CD4-positive, alpha-beta memory T cell (primary cell): ENCODE results near the gene TSPY9. TPM values are rescaled to one million over a fixed set of nuclear protein-coding genes. Genes with fewer than 3 reads are reported as not detected.
"Not testable (repeated sequence)": the region's sequence is repeated elsewhere in the genome, so short reads cannot be mapped to it uniquely, and the experiment has no call there.

Experiments used
- CTCF ChIA-PET: fragments of 350-600 bp; sonication (Branson Sonifier 250); formaldehyde crosslinking; loops from one replicate; lab custom pipeline; 2021; ENCODE audit warnings: inconsistent platforms; ENCODE audit not compliant: partially characterized antibody; lab: Charles Lee
- POLR2A ChIA-PET: fragments of 350-600 bp; sonication (Branson Sonifier 250); formaldehyde crosslinking; loops from one replicate; lab custom pipeline; 2021; ENCODE audit not compliant: partially characterized antibody; lab: Charles Lee
- DNase-seq, 5 donors: peaks; one replicate each; pipeline versions ENCODE4 v3.0.0 to v3.0.0-alpha.2; 2020 to 2022; ENCODE audit warnings: mixed read lengths in 1 of 5
- H3K27ac ChIP-seq: one replicate; pipeline ENCODE4 v1.7.0; 2013; ENCODE audit warnings: low read depth, low read length
- H3K27me3 ChIP-seq: 2 replicates; pipeline ENCODE4 v1.7.0; 2013; ENCODE audit warnings: mild to moderate bottlenecking, low read length, moderate library complexity; ENCODE audit not compliant: insufficient read depth
- H3K36me3 ChIP-seq: 2 replicates; pipeline ENCODE4 v1.7.0; 2013; ENCODE audit warnings: mild to moderate bottlenecking, low read length, moderate library complexity; ENCODE audit not compliant: insufficient read depth
- H3K4me1 ChIP-seq: 2 replicates; pipeline ENCODE4 v1.7.0; 2013; ENCODE audit warnings: mild to moderate bottlenecking, low read length, moderate library complexity; ENCODE audit not compliant: insufficient read depth
- H3K4me3 ChIP-seq, 2 donors: one replicate each; pipeline ENCODE4 v1.7.0; 2013; ENCODE audit warnings: low read length in 2 of 2, mild to moderate bottlenecking in 1 of 2
- H3K9me3 ChIP-seq, 2 donors: one replicate each; pipeline ENCODE4 v1.7.0; 2013; ENCODE audit warnings: low read length in 2 of 2, control low read depth in 1 of 2; ENCODE audit not compliant: control insufficient read depth in 1 of 2
- H3K27ac Mint-ChIP-seq, 7 donors: one replicate each; pipeline ENCODE4 v1.8.0; 2020 to 2021; ENCODE audit warnings: mixed read lengths in 7 of 7, mild to moderate bottlenecking in 6 of 7, inconsistent platforms in 3 of 7, moderate library complexity in 3 of 7
- H3K27me3 Mint-ChIP-seq, 2 donors: one replicate each; pipeline ENCODE4 v1.8.0; 2020 to 2021; ENCODE audit warnings: mixed read lengths in 2 of 2
- H3K36me3 Mint-ChIP-seq, 2 donors: one replicate each; pipeline ENCODE4 v1.8.0; 2020 to 2021; ENCODE audit warnings: mixed read lengths in 2 of 2, inconsistent platforms in 1 of 2, mild to moderate bottlenecking in 1 of 2
- H3K4me1 Mint-ChIP-seq, 4 donors: one replicate each; pipeline ENCODE4 v1.8.0; 2020 to 2021; ENCODE audit warnings: mixed read lengths in 4 of 4, mild to moderate bottlenecking in 1 of 4
- H3K4me3 Mint-ChIP-seq, 8 donors: one replicate each; pipeline ENCODE4 v1.8.0; 2020 to 2021; ENCODE audit warnings: mixed read lengths in 8 of 8, mild to moderate bottlenecking in 7 of 8, moderate library complexity in 6 of 8, inconsistent platforms in 3 of 8
- H3K9me3 Mint-ChIP-seq, 8 donors: one replicate each; pipeline ENCODE4 v1.8.0; 2020 to 2021; ENCODE audit warnings: mixed read lengths in 8 of 8, mild to moderate bottlenecking in 5 of 8, inconsistent platforms in 3 of 8, moderate library complexity in 1 of 8
- intact Hi-C: fragments of 100-400 bp; cut with micrococcal nuclease; formaldehyde crosslinking; loops from one replicate; pipeline ENCODE4 v1.15.1; 2023
- polyA plus RNA-seq, 2 donors: library from polyadenylated mRNA; unstranded; fragments of 300-500 nt; fragmentation: Illumina TruSeq; gene quantifications; one replicate each; pipeline ENCODE4 v1.2.3, GENCODE V29; 2021
- total RNA-seq, 2 experiments: library from RNA; stranded (reverse); gene quantifications; one replicate each; pipeline ENCODE4 v1.2.3, GENCODE V29; 2021

TSPY9 gene, protein sequence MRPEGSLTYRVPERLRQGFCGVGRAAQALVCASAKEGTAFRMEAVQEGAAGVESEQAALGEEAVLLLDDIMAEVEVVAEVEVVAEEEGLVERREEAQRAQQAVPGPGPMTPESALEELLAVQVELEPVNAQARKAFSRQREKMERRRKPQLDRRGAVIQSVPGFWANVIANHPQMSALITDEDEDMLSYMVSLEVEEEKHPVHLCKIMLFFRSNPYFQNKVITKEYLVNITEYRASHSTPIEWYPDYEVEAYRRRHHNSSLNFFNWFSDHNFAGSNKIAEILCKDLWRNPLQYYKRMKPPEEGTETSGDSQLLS
- total RNA-seq (not detected), polyA plus RNA-seq (not detected)

DNA sequence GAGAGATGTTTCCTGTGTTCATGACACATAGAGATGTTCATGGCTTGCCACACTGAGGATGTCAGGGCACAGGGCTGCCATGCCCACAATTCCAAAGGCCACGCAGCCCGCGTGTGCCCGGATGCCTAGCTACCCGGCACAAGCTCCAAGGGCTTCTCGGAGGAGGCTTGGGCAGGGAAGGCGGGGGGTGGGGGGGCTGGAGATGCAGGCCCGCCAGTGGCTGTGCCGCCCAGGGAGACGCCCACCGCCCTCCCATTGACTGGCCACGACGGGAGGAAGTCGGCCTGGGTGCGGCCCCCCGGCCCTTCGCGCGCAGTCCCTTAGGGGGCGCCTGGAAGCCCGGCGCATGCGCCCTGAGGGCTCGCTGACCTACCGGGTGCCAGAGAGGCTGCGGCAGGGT, at the start of gene TSPY9:
TSPY9 (plus strand) TSS at position 301 of the 400 bp plus-strand sequence; CDS start at position 347, 46 bp downstream.
- H3K27me3 Mint-ChIP-seq, H3K9me3 Mint-ChIP-seq, CTCF ChIA-PET, intact Hi-C loops, H3K36me3 Mint-ChIP-seq, POLR2A ChIA-PET, DNase-seq, H3K9me3 ChIP-seq, H3K4me3 ChIP-seq, H3K27ac ChIP-seq, H3K27me3 ChIP-seq, H3K4me1 ChIP-seq, H3K36me3 ChIP-seq, H3K27ac Mint-ChIP-seq, H3K4me3 Mint-ChIP-seq, H3K4me1 Mint-ChIP-seq: not testable (repeated sequence)

DNA sequence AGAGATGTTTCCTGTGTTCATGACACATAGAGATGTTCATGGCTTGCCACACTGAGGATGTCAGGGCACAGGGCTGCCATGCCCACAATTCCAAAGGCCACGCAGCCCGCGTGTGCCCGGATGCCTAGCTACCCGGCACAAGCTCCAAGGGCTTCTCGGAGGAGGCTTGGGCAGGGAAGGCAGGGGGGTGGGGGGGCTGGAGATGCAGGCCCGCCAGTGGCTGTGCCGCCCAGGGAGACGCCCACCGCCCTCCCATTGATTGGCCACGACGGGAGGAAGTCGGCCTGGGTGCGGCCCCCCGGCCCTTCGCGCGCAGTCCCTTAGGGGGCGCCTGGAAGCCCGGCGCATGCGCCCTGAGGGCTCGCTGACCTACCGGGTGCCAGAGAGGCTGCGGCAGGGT, 20.4 kb upstream of the TSPY9 start, which contains the start of gene TSPY1:
TSPY1 (plus strand) TSS at position 301 of the 400 bp plus-strand sequence; CDS start at position 347, 46 bp downstream.
- H3K36me3 Mint-ChIP-seq, DNase-seq, POLR2A ChIA-PET, H3K9me3 ChIP-seq, H3K4me1 ChIP-seq, H3K36me3 ChIP-seq, H3K9me3 Mint-ChIP-seq, CTCF ChIA-PET, H3K4me3 ChIP-seq, intact Hi-C loops, H3K4me3 Mint-ChIP-seq, H3K27me3 Mint-ChIP-seq, H3K27me3 ChIP-seq, H3K27ac Mint-ChIP-seq, H3K4me1 Mint-ChIP-seq, H3K27ac ChIP-seq: not testable (repeated sequence)

DNA sequence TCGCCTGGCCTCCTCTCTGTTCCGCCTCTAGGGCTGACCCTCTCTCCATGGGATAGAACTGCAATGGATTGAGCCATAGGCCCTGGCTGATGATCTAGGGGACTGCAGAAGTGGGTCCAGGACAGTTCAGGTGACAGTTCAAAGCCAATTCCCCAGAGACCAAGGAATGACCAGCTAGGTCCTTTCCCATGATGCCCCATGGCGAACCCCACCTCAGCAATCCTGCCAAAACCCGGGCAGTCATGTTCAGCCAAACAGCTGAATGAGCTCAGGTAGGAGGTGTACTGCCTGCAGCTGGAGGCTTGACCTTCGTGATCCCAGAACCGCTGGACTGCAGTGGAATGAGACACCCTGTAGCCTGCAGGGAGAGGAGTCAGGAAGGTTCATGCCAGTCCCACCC, 17.3 kb downstream of the TSPY9 start:
- DNase-seq, intact Hi-C loops, H3K4me3 Mint-ChIP-seq: not testable (repeated sequence)

DNA sequence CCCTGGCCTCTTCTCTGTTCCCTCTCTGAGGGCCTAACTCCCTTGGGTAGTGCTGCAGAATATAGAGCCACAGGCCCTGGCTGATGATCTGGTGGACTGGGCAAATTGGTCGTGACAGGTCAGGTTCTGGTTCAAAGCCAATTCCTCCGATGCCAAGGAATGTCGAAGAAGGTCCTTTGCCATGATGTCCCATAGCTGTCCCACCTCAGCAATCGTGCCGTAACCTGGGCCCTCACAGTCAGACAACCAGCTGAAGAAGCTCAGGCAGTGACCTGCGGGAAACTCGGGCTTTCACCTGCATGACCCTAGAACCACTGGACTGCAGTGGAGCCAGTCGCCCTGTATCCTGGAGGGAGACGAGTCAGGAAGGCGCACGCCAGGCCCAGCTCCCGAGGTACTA, 29.2 kb downstream of the TSPY9 start:
- H3K27ac ChIP-seq, H3K27me3 ChIP-seq, H3K4me3 ChIP-seq, H3K36me3 ChIP-seq, H3K4me1 Mint-ChIP-seq, H3K27ac Mint-ChIP-seq, POLR2A ChIA-PET, intact Hi-C loops, H3K4me1 ChIP-seq, H3K36me3 Mint-ChIP-seq, H3K27me3 Mint-ChIP-seq, CTCF ChIA-PET, H3K9me3 ChIP-seq, H3K9me3 Mint-ChIP-seq, H3K4me3 Mint-ChIP-seq: not testable (repeated sequence)
- peak in 1 of 5 donors; percentile 37 for DNase-seq

More for the DNA sequence above, 17.3 kb downstream of the TSPY9 start:
- H3K27ac ChIP-seq, H3K9me3 ChIP-seq, H3K27me3 ChIP-seq, H3K4me1 Mint-ChIP-seq, H3K4me3 ChIP-seq, H3K9me3 Mint-ChIP-seq, H3K4me1 ChIP-seq, H3K36me3 Mint-ChIP-seq, CTCF ChIA-PET, H3K27me3 Mint-ChIP-seq, POLR2A ChIA-PET, H3K36me3 ChIP-seq, H3K27ac Mint-ChIP-seq: not testable (repeated sequence)

DNA sequence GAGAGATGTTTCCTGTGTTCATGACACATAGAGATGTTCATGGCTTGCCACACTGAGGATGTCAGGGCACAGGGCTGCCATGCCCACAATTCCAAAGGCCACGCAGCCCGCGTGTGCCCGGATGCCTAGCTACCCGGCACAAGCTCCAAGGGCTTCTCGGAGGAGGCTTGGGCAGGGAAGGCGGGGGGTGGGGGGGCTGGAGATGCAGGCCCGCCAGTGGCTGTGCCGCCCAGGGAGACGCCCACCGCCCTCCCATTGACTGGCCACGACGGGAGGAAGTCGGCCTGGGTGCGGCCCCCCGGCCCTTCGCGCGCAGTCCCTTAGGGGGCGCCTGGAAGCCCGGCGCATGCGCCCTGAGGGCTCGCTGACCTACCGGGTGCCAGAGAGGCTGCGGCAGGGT, 40.5 kb downstream of the TSPY9 start, which contains the start of gene TSPY10:
TSPY10 (plus strand) TSS at position 301 of the 400 bp plus-strand sequence; CDS start at position 347, 46 bp downstream.
- H3K4me1 Mint-ChIP-seq, H3K9me3 ChIP-seq, H3K4me3 Mint-ChIP-seq, H3K27ac Mint-ChIP-seq, H3K9me3 Mint-ChIP-seq, H3K27me3 ChIP-seq, H3K27me3 Mint-ChIP-seq, CTCF ChIA-PET, H3K27ac ChIP-seq, H3K4me3 ChIP-seq, DNase-seq, H3K36me3 Mint-ChIP-seq, intact Hi-C loops, H3K36me3 ChIP-seq, POLR2A ChIA-PET, H3K4me1 ChIP-seq: not testable (repeated sequence)

Other genes with a start within 250 kb of the TSPY9 start
- not detected for gene TSPY4, start 149.8 kb upstream of the TSPY9 start, total RNA-seq
- not detected for gene TSPY4, start 149.8 kb upstream of the TSPY9 start, polyA plus RNA-seq
- not detected for gene TSPY8, start 129.5 kb upstream of the TSPY9 start, total RNA-seq
- gene TSPY8, start 129.5 kb upstream of the TSPY9 start, polyA plus RNA-seq, result not detected
- gene TSPY3, start 88.8 kb upstream of the TSPY9 start, total RNA-seq, result not detected
- not detected for gene TSPY3, start 88.8 kb upstream of the TSPY9 start, polyA plus RNA-seq
- not detected for gene TSPY1, start 20.3 kb upstream of the TSPY9 start, total RNA-seq
- not detected for gene TSPY1, start 20.3 kb upstream of the TSPY9 start, polyA plus RNA-seq
- gene TSPY10, start 40.6 kb downstream of the TSPY9 start, total RNA-seq, result not detected
- not detected for gene TSPY10, start 40.6 kb downstream of the TSPY9 start, polyA plus RNA-seq